Activated CD4-positive, alpha-beta T cell treated with anti-CD3 and anti-CD28 coated beads for 4 hours (primary cell): ENCODE measurements around the gene NUP62.

Experiments
- DNase-seq, 2 donors: peaks; one replicate each; pipeline ENCODE4 v3.0.0-alpha.2; 2020

The NUP62 gene

DNA sequence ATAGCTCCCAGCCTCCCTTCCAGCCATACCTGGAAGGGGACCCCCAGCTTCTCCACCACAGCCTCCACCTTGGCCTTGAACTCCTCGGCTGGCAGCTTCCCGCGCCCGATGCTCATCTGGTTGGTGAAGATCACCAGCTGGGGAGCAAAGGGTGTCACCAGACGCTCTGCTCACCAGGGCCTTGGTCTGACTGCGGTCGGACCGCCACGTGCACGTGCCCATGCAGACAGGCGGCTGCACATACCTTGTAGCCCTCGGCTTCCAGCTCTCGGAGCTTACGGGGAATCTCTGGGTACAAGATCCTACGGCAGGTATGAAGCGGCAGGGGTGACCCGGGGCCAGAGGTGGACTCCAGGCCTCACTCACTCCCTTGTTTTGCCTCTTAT is 65.4 kb downstream of the NUP62 start:
- DNase-seq: no peak

DNA sequence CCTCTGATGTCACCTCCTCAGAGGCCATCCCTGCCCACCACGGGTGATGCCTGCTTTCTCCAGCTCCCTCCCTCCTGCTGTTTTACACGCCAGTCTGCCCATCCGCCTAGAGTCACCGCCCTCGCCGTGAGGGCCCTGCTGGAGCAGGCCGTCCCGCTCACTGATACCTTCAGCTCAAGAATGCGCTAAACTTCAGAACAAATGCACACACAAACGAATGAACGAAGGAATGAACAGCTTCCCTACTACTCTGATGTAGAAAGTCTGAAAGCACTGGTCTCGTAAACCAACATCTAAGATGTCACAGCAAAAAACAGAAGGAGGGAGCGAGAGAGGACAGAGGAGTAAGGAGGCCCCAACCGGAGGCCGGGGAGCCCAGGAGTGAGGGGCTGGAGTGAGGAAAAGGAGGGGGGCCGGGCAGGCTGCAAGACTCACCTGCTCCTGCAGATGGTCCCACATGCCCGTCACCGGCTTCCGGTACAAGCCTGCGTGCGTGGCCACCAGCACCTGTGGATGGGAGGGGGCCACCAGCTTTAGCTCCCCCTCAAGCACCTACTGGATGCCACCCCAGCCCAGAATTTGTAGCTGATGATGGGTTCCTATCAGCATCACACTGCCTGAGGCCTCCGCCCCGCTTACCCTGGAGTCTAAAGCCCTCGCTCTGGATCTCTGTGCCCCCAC is 65.9 kb downstream of the NUP62 start:
- no peak for DNase-seq

DNA sequence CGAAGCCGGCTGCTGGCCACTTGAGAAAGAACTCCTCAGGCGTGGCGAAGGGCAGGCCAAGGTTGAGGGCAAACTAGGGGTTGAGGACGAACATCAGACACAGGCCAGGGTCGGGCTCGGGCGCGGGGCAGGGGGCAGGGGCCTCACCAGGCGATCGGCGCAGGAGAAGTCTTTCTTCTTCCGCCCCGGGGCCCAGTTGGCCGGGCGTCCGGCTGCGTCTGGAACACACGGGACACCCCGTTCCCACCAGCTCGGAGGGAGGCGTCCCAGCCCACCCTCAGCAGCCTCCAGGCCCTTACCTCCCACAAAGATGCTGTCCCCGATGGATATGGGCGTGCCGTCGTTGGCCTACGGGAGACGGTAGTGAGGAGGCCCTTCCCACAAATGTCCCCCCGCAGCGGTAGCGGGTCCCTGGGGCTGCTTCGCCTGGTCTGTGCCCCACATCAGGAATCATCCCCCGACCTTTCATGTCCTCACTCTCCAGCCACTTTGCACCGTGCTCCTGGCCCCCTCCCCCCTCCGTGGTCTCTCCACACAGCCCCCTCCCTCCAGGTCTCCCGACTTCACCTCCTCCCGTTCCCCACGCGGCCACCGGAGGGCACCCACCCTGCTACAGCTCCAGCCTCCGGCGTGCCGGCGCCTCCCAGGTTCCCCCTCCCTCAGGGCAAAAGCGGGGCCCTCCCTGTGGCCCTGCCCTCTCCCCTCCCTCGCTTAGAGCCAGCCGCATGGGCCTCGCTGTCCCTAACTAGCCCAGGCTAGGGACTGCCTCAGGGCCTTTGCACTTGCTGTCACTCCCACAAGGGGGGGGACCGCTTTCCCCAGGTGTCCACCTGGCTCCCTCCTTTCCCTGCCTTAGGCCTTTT is 66.7 kb downstream of the NUP62 start:
- no peak for DNase-seq

DNA sequence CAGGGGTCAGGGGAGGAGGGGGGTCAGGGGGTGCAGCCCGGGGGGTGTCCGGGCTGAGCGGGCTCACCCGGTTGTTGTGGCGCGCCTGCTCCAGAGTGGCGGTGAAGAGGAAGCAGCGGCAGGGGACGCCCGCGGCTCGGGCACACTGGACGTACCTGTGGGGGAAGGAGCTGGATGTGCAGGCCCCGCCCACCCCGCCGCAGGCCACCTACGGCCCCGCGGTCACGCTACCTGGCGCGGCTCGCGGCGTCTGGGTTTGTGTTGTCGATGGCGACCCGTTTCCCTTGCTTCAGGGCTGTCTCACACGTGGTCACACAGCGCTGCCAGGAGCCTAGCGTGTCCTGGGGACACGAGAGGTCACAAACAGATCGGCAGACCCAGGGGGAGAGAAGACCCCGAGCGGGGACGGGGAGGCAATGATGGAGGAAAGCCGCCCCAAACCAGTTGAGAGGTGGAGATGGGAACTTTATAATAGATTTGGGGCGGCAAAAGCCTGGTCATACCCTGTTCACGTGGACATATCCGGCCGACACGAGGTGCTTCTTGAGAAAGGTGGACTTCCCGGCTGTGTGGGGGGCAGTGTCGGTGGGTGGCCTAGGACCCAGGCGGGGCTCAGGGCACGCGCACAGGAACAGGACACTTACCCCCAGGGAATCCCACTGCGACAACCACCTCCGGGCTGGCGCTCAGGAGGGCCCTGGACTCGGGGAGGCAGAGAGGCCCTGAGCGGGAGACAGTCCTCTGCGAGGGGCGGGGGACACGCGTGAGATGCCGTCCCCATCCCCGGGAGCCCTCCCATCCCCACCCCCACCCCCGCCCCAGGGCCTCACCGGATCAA is 67.5 kb downstream of the NUP62 start:
- DNase-seq: no peak

DNA sequence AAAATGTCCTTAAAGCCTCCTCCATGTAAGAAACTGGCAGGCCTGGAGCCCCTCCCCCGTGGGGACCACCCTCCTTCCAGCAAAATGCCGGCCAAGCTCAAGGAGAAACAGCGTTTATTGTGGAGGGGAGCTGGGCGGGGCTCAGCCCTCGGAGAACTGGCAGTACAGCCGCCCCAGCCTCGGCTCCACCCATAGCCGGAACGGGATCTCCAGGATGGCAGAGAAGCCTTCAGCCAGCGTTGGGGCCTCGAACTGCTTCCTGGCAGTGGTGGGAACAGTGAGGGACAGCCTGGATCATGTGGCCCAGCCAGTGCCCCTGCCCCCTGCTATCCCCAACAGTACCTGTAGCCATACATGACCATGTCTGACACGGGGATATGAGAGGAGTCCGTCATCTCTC is 68.2 kb downstream of the NUP62 start:
- DNase-seq: no peak

DNA sequence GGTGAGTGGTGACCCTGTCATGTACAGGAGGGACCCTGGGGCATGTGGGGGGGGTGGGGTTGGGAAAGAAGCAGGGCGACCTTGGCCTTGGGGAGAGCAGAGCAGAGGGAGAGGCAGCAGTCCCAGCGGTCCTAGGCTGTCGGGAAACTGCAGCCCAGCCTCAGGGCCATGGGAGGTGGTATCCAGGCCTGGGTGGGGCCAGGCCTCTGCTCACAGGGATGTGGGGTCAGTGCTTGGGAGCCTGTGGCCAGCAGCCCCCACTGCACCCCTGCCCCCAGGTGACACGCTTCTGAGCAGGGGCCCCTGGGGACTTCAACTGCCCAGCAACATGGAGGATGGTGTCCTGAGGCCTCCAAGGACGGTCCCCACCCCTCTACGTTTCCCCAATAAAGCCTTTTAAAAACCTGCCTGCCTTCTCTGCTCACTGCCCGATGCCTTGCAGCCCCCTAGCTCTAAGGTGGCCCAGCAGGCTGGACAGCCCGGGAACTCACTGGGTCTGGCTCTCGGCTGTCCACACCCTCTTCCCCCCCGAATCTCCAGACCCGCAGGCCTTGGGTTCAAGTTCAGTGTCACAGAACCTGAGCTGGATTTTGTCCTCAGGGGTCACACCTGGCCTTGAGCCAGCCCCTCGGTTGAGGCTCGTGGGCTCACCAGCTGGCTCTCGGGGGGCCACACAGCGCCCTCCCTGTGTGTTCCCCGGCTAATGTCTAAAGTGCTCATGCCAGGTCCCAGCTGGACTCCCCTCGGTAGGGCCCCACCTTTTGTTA is 68.8 kb downstream of the NUP62 start:
- no peak for DNase-seq

DNA sequence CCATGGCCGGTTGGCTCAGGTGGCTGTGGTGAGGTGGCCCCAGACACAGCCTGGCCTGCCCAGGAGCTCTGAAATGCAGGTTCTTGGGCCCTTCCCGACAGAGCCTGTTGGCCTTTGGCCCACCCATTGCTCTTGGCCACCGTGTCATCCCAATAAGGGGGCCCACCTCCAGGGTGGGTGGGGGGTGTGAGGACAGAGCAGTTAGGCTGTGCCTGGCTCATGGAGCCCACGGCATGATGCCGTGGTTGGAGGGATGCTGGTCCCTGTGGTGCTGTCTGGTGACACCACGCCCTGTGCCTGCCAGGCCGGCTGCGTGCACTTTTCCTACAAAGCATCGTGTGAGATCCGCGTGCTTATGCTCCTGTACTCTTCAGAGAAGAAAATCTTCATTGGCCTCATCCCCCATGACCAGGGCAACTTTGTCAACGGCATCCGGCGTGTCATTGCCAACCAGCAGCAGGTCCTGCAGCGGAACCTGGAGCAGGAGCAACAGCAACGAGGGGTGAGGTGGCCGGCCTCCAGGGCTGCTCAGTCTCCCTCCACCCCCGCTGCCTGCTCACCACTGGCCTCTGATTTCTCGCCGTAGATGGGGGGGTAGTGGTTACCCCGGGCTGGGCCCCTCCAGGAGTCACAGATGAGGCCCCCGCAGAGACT is 69.5 kb downstream of the NUP62 start:
- DNase-seq: no peak

DNA sequence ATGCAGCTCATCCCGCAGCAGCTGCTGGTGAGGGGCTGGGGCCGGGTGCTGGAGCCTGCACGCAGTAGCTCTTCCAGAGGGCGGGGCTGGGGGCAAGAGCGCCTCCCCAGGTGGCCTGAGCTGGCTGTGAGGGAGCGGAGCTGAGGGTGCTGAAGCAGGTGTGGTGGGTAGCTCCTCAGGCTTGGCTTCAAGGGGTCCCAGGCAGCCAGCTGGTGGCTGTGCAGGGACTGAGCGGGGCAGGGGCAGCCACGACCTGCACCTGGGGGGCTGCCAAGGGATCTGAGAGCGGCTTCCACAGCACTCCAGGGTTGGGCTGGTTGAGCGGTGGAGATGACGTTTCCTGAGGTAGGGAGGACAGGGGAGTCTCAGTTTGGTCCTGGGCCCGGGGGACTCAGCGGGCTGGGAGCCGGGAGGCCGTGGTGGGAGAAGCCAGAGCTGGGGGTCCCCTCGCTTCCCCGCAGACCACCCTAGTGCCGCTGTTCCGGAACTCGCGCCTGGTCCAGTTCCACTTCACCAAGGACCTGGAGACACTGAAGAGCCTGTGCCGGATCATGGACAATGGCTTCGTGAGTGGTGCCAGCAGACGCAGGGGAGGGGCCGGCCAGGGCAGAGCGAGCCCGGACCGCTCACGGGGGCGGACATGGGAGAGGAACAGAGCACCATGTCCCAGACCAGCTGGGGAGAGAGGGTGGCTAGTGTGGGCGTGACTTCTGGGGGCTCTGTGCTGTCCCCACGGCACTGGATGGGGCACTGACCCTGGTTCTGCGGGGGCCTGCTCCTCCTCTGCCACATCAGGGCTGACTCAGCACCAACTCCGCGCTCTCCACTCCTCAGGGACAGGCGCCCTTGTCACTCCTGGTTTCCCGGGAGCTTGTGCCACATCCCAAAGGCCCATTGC is 71.0 kb downstream of the NUP62 start:
- DNase-seq: no peak

DNA sequence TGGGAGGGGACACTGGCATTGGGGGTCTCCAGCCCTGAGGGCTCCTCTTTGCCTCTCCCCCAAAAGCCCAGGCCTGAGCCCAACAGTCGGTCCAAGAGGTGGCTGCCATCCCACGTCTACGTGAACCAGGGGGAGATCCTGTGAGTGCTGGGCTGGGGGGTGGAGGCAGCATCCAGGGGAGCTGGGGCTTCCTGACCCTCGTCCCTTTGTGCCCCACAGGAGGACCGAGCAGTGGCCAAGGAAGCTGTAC is 71.5 kb downstream of the NUP62 start:
- DNase-seq: no peak

DNA sequence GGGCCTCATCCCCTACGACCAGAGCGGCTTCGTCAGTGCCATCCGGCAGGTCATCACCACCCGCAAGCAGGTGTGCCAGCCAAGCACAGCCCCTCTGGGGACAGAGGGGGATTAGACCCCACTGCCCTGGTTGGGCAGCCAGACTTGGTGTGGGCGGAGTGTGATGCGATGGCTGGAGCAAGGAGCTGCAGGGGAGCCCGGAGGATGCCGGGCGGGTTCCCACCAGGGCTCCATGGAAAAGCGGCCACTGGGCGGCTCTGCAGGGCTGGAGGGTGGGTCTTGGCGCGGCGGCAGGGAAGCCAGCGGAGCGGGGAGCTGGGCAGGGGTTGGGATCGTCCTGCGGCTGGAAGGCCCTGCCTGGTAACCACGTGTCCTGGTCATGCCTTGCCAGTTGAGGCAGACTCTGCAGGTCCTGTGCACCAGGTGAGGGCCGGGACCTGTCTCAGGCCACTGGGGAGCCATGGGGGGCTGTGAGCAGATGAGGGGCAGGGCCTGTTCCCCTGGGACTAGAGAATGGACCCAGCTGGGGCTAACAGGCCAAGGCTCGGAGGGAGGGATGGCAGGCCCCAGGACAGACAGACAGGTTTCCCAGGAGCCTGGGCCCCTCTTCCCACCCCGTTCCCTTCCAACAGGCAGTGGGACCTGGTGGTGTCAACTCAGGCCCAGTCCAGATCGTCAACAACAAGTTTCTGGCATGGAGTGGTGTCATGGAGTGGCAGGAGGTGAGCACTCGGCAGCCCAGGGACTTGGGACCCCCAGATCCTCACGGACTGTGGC is 72.1 kb downstream of the NUP62 start:
- DNase-seq: no peak
